ENCODE data around the gene MMP11.

The MMP11 gene

DNA sequence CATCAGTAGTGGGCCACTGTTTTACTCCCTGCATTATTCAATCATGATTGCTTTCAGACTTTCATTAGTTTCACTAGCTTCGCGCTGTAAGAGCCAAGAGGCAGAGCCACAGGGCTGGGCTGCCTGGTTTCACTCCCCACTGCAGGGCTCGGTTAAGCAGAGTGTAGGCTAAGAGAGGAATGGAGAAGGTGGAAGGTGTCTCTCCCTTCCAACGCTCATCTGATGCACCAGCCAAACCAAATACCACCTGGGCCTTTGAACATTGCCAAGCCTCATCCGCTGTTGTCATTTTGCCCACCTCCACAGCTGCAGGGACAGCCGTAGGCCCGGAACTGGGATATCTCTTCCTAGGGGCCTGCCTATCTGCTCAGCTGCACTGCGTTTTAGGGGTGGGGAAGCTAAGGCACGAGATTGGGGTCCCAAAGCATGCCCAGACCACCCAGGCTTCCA, 13.6 kb downstream of the MMP11 start:
- TF ChIP-seq EZH2phosphoT487 (IDR thresholded peaks at IDR 0.05; ENCODE audit: borderline replicate concordance, low read length): no peak
- TF ChIP-seq, protein P1, sequence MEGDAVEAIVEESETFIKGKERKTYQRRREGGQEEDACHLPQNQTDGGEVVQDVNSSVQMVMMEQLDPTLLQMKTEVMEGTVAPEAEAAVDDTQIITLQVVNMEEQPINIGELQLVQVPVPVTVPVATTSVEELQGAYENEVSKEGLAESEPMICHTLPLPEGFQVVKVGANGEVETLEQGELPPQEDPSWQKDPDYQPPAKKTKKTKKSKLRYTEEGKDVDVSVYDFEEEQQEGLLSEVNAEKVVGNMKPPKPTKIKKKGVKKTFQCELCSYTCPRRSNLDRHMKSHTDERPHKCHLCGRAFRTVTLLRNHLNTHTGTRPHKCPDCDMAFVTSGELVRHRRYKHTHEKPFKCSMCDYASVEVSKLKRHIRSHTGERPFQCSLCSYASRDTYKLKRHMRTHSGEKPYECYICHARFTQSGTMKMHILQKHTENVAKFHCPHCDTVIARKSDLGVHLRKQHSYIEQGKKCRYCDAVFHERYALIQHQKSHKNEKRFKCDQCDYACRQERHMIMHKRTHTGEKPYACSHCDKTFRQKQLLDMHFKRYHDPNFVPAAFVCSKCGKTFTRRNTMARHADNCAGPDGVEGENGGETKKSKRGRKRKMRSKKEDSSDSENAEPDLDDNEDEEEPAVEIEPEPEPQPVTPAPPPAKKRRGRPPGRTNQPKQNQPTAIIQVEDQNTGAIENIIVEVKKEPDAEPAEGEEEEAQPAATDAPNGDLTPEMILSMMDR (IDR thresholded peaks at IDR 0.05; ENCODE audit: low read depth, low read length, poor library complexity, severe bottlenecking): no peak
- Histone ChIP-seq H3K4me3 (ENCODE audit: low read length) (peak overlapping the region; percentile 94), H3K36me3 (ENCODE audit: control insufficient read depth, low read length) (peaks cover 34% of the 10 kb centered on the region), H3K9me3 (ENCODE audit: control insufficient read depth, insufficient read depth, low read length) (no peaks in the 10 kb centered on the region), H3K4me1 (ENCODE audit: control insufficient read depth, low read length) (peaks cover 37% of the 10 kb centered on the region), H3K79me2 (ENCODE audit: control insufficient read depth, low read length) (peaks cover 47% of the 10 kb centered on the region), H3K27me3 (ENCODE audit: control insufficient read depth, low read length) (no peaks in the 10 kb centered on the region), H3K4me2 (ENCODE audit: low read length) (peak overlapping the region; percentile 94), H3K27ac (ENCODE audit: low read depth, low read length) (peak overlapping the region; percentile 86), H4K20me1 (ENCODE audit: control insufficient read depth, insufficient read depth, low read depth, low read length) (peaks cover 14% of the 10 kb centered on the region), H3K9me2 (replicated peaks; ENCODE audit: control insufficient read depth, low read length) (no peaks in the 10 kb centered on the region), H3F3A (ENCODE audit: control insufficient read depth, insufficient read depth) (peaks cover 2% of the 10 kb centered on the region; the same call in 1 of the 2 replicates)

DNA sequence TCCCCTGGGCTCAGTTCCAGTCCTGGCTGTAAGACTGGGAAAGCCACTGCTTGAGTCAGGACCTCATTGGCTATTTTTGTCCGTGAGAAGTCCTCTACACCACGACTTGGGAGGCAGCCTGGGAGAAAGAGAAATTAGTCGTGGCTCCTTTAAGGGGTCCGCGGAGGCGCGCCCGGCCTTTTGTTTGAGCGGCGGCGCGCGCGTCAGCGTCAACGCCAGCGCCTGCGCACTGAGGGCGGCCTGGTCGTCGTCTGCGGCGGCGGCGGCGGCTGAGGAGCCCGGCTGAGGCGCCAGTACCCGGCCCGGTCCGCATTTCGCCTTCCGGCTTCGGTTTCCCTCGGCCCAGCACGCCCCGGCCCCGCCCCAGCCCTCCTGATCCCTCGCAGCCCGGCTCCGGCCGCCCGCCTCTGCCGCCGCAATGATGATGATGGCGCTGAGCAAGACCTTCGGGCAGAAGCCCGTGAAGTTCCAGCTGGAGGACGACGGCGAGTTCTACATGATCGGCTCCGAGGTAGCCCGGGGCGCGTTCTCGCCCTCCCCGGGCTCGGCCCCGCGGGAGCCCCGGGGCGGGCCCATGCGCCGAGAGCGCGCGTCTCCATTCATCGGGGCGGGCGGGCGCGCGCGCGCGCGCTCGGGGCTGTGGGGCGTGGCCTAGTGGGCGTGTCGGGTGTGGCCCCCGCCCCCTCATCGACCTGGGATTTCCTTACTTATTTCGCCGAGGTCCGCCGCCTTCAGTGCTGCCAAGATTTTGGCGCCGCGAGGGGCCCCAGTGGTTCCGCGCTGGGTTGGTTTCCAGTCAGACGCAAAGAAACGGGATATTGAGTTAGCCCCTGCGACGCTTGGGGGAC, 14.3 kb downstream of the MMP11 start, which contains the start of gene SMARCB1:
SMARCB1 (plus strand) TSS at position 215 of the 848 bp plus-strand sequence; CDS start at position 419, 204 bp downstream.
- no peak for TF ChIP-seq EZH2phosphoT487 (IDR thresholded peaks at IDR 0.05; ENCODE audit: borderline replicate concordance, low read length)
- TF ChIP-seq, protein P1 (IDR thresholded peaks at IDR 0.05; ENCODE audit: low read depth, low read length, poor library complexity, severe bottlenecking): no peak
- Histone ChIP-seq H3K9me3 (ENCODE audit: control insufficient read depth, insufficient read depth, low read length) (no peaks in the 10 kb centered on the region), H3K4me1 (ENCODE audit: control insufficient read depth, low read length) (peaks cover 37% of the 10 kb centered on the region)

DNA sequence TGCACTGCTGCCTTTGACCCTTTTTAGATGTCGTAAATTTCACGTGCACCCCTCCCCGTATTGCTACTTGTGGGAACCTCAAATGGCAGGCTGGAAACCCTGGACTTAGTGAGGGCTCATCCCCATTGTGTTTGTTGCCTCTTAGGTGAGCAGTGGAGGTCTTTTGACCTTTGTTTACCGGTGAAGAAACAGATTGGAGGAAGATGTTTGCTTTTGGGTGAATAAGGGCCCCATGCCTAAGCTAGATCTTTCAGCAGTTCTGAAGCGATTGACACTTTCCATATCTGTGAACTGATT, 14.9 kb downstream of the MMP11 start:
- H3K79me2 ChIP-seq (ENCODE audit: control insufficient read depth, low read length): peaks cover 60% of the 10 kb centered on the region
- H3K4me2 ChIP-seq (ENCODE audit: low read length): peak overlapping the region; percentile 94
- H3F3A ChIP-seq (ENCODE audit: control insufficient read depth, insufficient read depth): peaks cover 2% of the 10 kb centered on the region; the same call in 1 of the 2 replicates
- H3K36me3 ChIP-seq (ENCODE audit: control insufficient read depth, low read length): peaks cover 47% of the 10 kb centered on the region
- H3K4me3 ChIP-seq (ENCODE audit: low read length): peak overlapping the region; percentile 94
- no peak for TF ChIP-seq EZH2phosphoT487 (IDR thresholded peaks at IDR 0.05; ENCODE audit: borderline replicate concordance, low read length)
- TF ChIP-seq, protein P1 (IDR thresholded peaks at IDR 0.05; ENCODE audit: low read depth, low read length, poor library complexity, severe bottlenecking): no peak
- no peaks in the 10 kb centered on the region for H3K27me3 ChIP-seq (ENCODE audit: control insufficient read depth, low read length)
- H3K9me2 ChIP-seq (replicated peaks; ENCODE audit: control insufficient read depth, low read length): no peaks in the 10 kb centered on the region
- peak overlapping the region; percentile 86 for H3K27ac ChIP-seq (ENCODE audit: low read depth, low read length)
- H3K9me3 ChIP-seq (ENCODE audit: control insufficient read depth, insufficient read depth, low read length): no peaks in the 10 kb centered on the region
- H3K4me1 ChIP-seq (ENCODE audit: control insufficient read depth, low read length): peaks cover 37% of the 10 kb centered on the region
- H4K20me1 ChIP-seq (ENCODE audit: control insufficient read depth, insufficient read depth, low read depth, low read length): peaks cover 21% of the 10 kb centered on the region

More for the DNA sequence above, 14.3 kb downstream of the MMP11 start, which contains the start of gene SMARCB1:
- Histone ChIP-seq H3K4me2 (ENCODE audit: low read length) (peak within 1 kb of the TSS; percentile 94), H3K79me2 (ENCODE audit: control insufficient read depth, low read length) (peaks cover 54% of the 10 kb centered on the region), H3K9me2 (replicated peaks; ENCODE audit: control insufficient read depth, low read length) (no peaks in the 10 kb centered on the region), H3K4me3 (ENCODE audit: low read length) (peak within 1 kb of the TSS; percentile 94), H4K20me1 (ENCODE audit: control insufficient read depth, insufficient read depth, low read depth, low read length) (peaks cover 19% of the 10 kb centered on the region), H3F3A (ENCODE audit: control insufficient read depth, insufficient read depth) (peaks cover 2% of the 10 kb centered on the region; the same call in 1 of the 2 replicates), H3K27me3 (ENCODE audit: control insufficient read depth, low read length) (no peaks in the 10 kb centered on the region), H3K36me3 (ENCODE audit: control insufficient read depth, low read length) (peaks cover 41% of the 10 kb centered on the region), H3K27ac (ENCODE audit: low read depth, low read length) (peak within 1 kb of the TSS; percentile 86)
